NT2/D1 (cell line): Measurements from ENCODE around the gene ARHGAP42.

ENCODE experiments used
- YY1 ChIP-seq: IDR thresholded peaks from 2 replicates; pipeline ENCODE4 v1.6.1; 2011; ENCODE audit not compliant: insufficient read length, insufficient read depth
- ZNF274 ChIP-seq: IDR thresholded peaks from 2 replicates; pipeline ENCODE4 v1.6.1; 2011; ENCODE audit warnings: mild to moderate bottlenecking, low read depth, low read length

GRCh38 chr11:100902454-100903141 is 215.5 kb downstream of the ARHGAP42 start:
- TF ChIP-seq YY1 (no peak), ZNF274 (no peak)
